ENCODE data around the gene ROPN1B.

DNA sequence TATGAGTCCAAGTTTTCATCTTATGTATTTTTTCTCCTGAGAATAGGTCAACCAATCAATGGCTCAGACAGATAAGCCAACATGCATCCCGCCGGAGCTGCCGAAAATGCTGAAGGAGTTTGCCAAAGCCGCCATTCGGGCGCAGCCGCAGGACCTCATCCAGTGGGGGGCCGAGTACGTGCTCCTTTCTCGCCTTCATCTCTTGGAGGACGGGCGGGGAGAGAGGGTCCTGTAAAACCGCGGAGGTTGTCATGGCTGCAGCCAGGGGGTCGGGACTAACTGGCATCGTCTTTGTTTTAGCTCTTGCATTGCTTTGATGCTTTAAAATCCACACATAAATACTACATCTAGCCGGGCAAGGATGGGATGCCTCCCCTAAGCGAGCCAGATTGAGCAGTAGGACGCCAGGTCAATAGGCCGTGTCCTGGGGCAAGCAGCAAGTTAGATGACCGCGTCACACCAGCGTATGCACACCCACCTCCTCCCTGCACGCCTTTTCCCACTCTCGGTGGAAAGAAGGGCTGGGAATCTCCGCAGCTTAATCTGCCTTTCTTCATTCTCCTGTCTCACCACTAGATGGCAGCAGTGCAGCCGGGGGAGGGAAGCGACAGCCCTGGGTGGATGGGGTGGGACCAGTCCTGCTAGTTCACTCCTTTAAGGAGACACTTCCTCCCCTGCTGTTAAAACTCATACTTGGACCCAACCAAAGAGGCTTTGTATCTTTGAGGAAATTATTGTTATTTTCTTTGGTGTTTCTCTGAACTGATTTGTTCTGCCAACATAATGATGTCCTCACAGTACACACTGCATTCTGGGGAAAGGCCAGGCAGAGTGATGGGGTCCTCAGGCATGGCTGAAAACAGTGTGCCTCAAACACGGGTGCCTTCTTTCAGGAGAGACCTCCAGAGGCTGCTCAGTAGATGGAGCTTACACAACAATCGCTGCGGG is 3.3 kb downstream of the ROPN1B start:
- TF ChIP-seq CTCF (conservative IDR thresholded peaks at IDR 0.05 in 1 of 2, IDR thresholded peaks at IDR 0.05 in 1 of 2; ENCODE audit: low read depth in 1 of 2, low read length in 2 of 2) = peak; percentile 56 to 65
- TF ChIP-seq EZH2 (IDR thresholded peaks at IDR 0.05; ENCODE audit: low read length, missing control alignments) = peak; percentile 84

Measured in fibroblast of lung (primary cell).